Endothelial cell of umbilical vein (primary cell): ENCODE measurements around the gene CLDN5. TPM values are rescaled to one million over a fixed set of nuclear protein-coding genes. Genes with fewer than 3 reads are reported as not detected.

Experiments used
- BruUV-seq: library from RNA; stranded (reverse); fragments of 400-500 nt; replicated peaks from 2 replicates; lab custom pipeline; 2021; lab: Mats Ljungman, UMichigan
- CTCF ChIA-PET: fragments of 300-600, 350-600 bp; sonication (Branson Sonifier 250); formaldehyde crosslinking; loops from one replicate; lab custom pipeline; 2021; ENCODE audit warnings: antibody characterized with exemption, inconsistent platforms; lab: Charles Lee
- POLR2A ChIA-PET: fragments of 300-600, 350-600 bp; sonication (Branson Sonifier 250); formaldehyde crosslinking; loops from one replicate; lab custom pipeline; 2021; ENCODE audit warnings: antibody characterized with exemption, inconsistent platforms; lab: Charles Lee
- DNase-seq: peaks from one replicate; pipeline ENCODE4 v3.0.0-alpha.2; 2011; ENCODE audit warnings: low read depth, low spot score
- FAIRE-seq: peaks from 2 replicates; lab custom pipeline; 2011; peaks lifted over from hg19 to GRCh38; lab: Jason Lieb, UNC
- H2AFZ ChIP-seq: 2 replicates; pipeline ENCODE4 v1.6.0; 2012; ENCODE audit warnings: low read depth, low read length, control low read depth, inconsistent platforms
- H3K27ac ChIP-seq: 2 replicates; pipeline ENCODE4 v1.5.1; 2011; ENCODE audit warnings: low read depth, mild to moderate bottlenecking, control low read depth, low read length, moderate library complexity; ENCODE audit not compliant: insufficient read depth
- H3K27me3 ChIP-seq, 2 experiments: 2 replicates each; pipeline versions ENCODE4 v1.6.0 to v1.6.1; 2011; ENCODE audit warnings: low read length in 2 of 2, mixed read lengths in 1 of 2; ENCODE audit not compliant: control insufficient read depth in 2 of 2, insufficient read depth in 2 of 2
- H3K36me3 ChIP-seq, 2 experiments: 2 replicates in 1 of 2; 3 replicates in 1 of 2; pipeline ENCODE4 v1.5.1; 2011; ENCODE audit warnings: low read length in 2 of 2, mild to moderate bottlenecking in 1 of 2, moderate library complexity in 1 of 2; ENCODE audit not compliant: control insufficient read depth in 2 of 2, insufficient read depth in 2 of 2; ENCODE audit errors: extremely low read depth in 1 of 2
- H3K4me1 ChIP-seq: 3 replicates; pipeline ENCODE4 v1.5.1; 2011; ENCODE audit warnings: mild to moderate bottlenecking, low read length; ENCODE audit not compliant: control insufficient read depth, insufficient read depth; ENCODE audit errors: extremely low read depth
- H3K4me2 ChIP-seq: 2 replicates; pipeline ENCODE4 v1.6.1; 2011; ENCODE audit warnings: low read length, control low read depth, mixed read lengths; ENCODE audit not compliant: insufficient read depth
- H3K4me3 ChIP-seq, 3 experiments: fragments of 200-600 bp in 1 of 3; sonication (generic), shearing (Covaris generic) in 1 of 3; replicated peaks in 1 of 3; 2 replicates each; pipeline ENCODE4 v1.5.1; 2011 to 2016; ENCODE audit warnings: control low read depth in 3 of 3, low read length in 3 of 3, mild to moderate bottlenecking in 2 of 3, inconsistent platforms in 1 of 3, low read depth in 1 of 3, moderate library complexity in 1 of 3; ENCODE audit not compliant: insufficient read depth in 1 of 3
- H3K79me2 ChIP-seq: 2 replicates; pipeline ENCODE4 v1.6.0; 2012; ENCODE audit warnings: low read length, inconsistent platforms; ENCODE audit not compliant: control insufficient read depth, insufficient read depth
- H3K9ac ChIP-seq: replicated peaks from 2 replicates; pipeline ENCODE3; 2011; ENCODE audit warnings: low read length, control low read depth; ENCODE audit not compliant: insufficient read depth; ENCODE audit errors: extremely low read depth
- H3K9me1 ChIP-seq: replicated peaks from 3 replicates; pipeline ENCODE4 v1.6.0; 2011; ENCODE audit warnings: mild to moderate bottlenecking, low read length; ENCODE audit not compliant: control insufficient read depth, insufficient read depth; ENCODE audit errors: extremely low read depth
- H3K9me3 ChIP-seq: replicated peaks from 2 replicates; pipeline ENCODE4 v1.5.1; 2012; ENCODE audit warnings: low read length, inconsistent platforms; ENCODE audit not compliant: control insufficient read depth, insufficient read depth
- H4K20me1 ChIP-seq: replicated peaks from 2 replicates; pipeline ENCODE3; 2011; ENCODE audit warnings: mild to moderate bottlenecking, low read length; ENCODE audit not compliant: control insufficient read depth, insufficient read depth; ENCODE audit errors: extremely low read depth
- CTCF ChIP-seq, 2 donors: IDR thresholded peaks; 1 replicate in 1 of 2; 2 replicates in 1 of 2; pipeline ENCODE4 v1.5.1; 2011; ENCODE audit warnings: low read length in 2 of 2, mild to moderate bottlenecking in 2 of 2, moderate library complexity in 2 of 2, control low read depth in 1 of 2, inconsistent platforms in 1 of 2, low read depth in 1 of 2; ENCODE audit not compliant: insufficient read depth in 1 of 2; ENCODE audit errors: extremely low read depth in 1 of 2
- EZH2 ChIP-seq: IDR thresholded peaks from 2 replicates; pipeline ENCODE4 v1.6.1; 2012; ENCODE audit warnings: borderline replicate concordance, low read depth, mild to moderate bottlenecking, moderate library complexity, low read length, inconsistent platforms; ENCODE audit not compliant: severe bottlenecking
- FOS ChIP-seq: IDR thresholded peaks from 2 replicates; pipeline ENCODE4 v1.6.1; 2011; ENCODE audit warnings: mild to moderate bottlenecking, low read length, moderate library complexity, borderline replicate concordance; ENCODE audit not compliant: insufficient read depth
- GATA2 ChIP-seq: IDR thresholded peaks from 2 replicates; pipeline ENCODE4 v1.7.0; 2011; ENCODE audit warnings: low read depth, mild to moderate bottlenecking, moderate library complexity, mixed read lengths, low read length; ENCODE audit not compliant: insufficient read length, insufficient read depth
- JUN ChIP-seq: IDR thresholded peaks from 2 replicates; pipeline ENCODE4 v1.6.1; 2011; ENCODE audit warnings: borderline replicate concordance, low read depth; ENCODE audit not compliant: insufficient read length, insufficient read depth
- MAX ChIP-seq: IDR thresholded peaks from 2 replicates; pipeline ENCODE4 v1.6.1; 2011; ENCODE audit not compliant: insufficient read depth, insufficient read length
- MYC ChIP-seq: IDR thresholded peaks from one replicate; pipeline ENCODE4 v1.6.1; 2011; ENCODE audit warnings: mild to moderate bottlenecking, low read depth, low read length
- POLR2A ChIP-seq: IDR thresholded peaks from 2 replicates; pipeline ENCODE4 v1.6.1; 2012; ENCODE audit warnings: low read depth, mild to moderate bottlenecking, control low read depth, low read length
- POLR2AphosphoS5 ChIP-seq: IDR thresholded peaks from 2 replicates; pipeline ENCODE4 v1.6.1; 2012; ENCODE audit warnings: low read depth, mild to moderate bottlenecking, control low read depth, low read length, moderate library complexity; ENCODE audit not compliant: insufficient read depth
- dilution Hi-C: fragments of 300-500 bp; cut with MboI; formaldehyde crosslinking; loops from one replicate; pipeline ENCODE4 v1.15.0; 2019; ENCODE audit warnings: low sequenced_read_pairs; ENCODE audit not compliant: extremely low pct_ligation_motif_present
- intact Hi-C: fragments of 100-400 bp; cut with micrococcal nuclease; formaldehyde crosslinking; loops from one replicate; pipeline ENCODE4 v1.10.0; 2022
- polyA plus RNA-seq, 4 experiments: library from polyadenylated mRNA; depleted of rRNA in 3 of 4; stranded (reverse) in 3 of 4; unstranded in 1 of 4; fragments of >200 nt; gene quantifications; 2 replicates each; pipeline versions ENCODE4 v1.2.1 to v1.2.3, GENCODE V29; 2011 to 2012; ENCODE audit warnings: missing spikeins in 1 of 4
- total RNA-seq: library from RNA; stranded (reverse); gene quantifications from 2 replicates; pipeline ENCODE4 v1.2.3, GENCODE V29; 2021

Gene CLDN5
- total and polyA plus RNA-seq, 2 donors (not counting 3 experiments of a cell fraction or from before 2014, with no cell fraction given) = 198 to 252 TPM

GRCh38 chr22:19498866-19499190 lies 25.4 kb downstream of the CLDN5 start:
- Histone ChIP-seq H3K36me3 (peaks cover 0 to 5% of the 10 kb centered on the region in 2 experiments), H3K9me1 (no peaks in the 10 kb centered on the region), H3K9ac (no peak overlapping the region), H3K79me2 (no peaks in the 10 kb centered on the region), H3K27me3 (no peaks in the 10 kb centered on the region), H3K4me1 (no peaks in the 10 kb centered on the region), H3K4me2 (no peak overlapping the region), H2AFZ (no peak overlapping the region), H3K27ac (no peak overlapping the region), H4K20me1 (no peaks in the 10 kb centered on the region), H3K9me3 (no peaks in the 10 kb centered on the region), H3K4me3 (no peak overlapping the region)
- TF ChIP-seq FOS (no peak), EZH2 (no peak), CTCF (IDR thresholded peaks at IDR 0.05; ENCODE audit: extremely low read depth in 1 of 2, insufficient read depth in 1 of 2, low read depth in 1 of 2, low read length in 2 of 2) (no peak), POLR2AphosphoS5 (no peak), JUN (no peak), MAX (no peak), POLR2A (no peak), GATA2 (no peak), MYC (no peak)
- no TSS peak for BruUV-seq
- CTCF ChIA-PET = interaction anchor here (6.6 kb wide), 1 partner anchor 130 kb away, joined by 358 read pairs; no protein-coding TSS in a partner anchor
- POLR2A ChIA-PET = no interaction called here
- dilution Hi-C loops (no loop called here), intact Hi-C loops (no loop called here)
- DNase-seq (no peak), FAIRE-seq (no peak)
